NCI-H2081 treated with DMSO at 0.1 percent for 48 hours (cell line): ENCODE results near the gene ZNF282.
"Not testable (repeated sequence)": the region's sequence is repeated elsewhere in the genome, so short reads cannot be mapped to it uniquely, and the experiment has no call there.

ENCODE experiments used
- DNase-seq: peaks from one replicate; lab custom pipeline; 2025; lab: John Stamatoyannopoulos, UW

Gene ZNF282

DNA sequence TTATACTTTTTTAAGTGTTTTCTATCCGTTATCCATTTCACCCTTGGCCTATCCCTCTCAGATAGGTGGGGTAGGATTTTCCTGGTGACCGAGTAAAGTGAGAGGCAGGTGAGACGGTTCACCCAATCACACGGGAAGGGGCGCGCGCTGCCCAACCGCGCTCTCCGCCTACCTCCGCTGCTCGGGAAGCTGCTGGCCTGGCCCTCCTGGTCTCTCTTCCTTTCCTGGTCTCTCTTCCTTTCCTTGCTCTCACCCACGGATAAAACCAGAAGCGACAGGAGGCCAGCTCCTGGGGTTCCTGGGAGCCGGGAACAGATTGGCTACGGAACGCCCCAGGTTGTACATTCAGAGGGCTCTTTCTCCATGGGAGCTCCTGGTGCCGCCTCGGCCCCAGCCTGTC, 29.8 kb downstream of the ZNF282 start:
- no peak for DNase-seq

DNA sequence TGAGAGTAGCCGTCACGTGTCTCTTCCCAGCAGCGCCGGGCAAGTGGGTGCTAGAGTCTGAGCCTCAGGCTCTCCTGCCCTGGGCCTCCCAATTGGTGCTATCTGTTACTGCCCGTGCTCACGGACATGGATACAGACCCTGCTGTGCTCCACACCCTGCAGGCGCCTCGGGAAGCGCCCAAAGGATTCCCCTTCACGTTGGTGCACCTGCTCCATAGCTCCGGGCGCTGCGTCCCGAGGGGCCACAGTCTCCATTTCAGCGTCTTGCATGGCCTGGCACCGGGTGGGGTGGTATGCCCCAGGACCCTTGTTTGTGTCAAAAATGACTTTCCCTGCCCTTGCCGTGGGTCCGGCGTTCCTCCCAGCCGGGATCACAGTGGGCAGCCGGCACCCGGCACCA, 30.3 kb downstream of the ZNF282 start:
- no peak for DNase-seq

DNA sequence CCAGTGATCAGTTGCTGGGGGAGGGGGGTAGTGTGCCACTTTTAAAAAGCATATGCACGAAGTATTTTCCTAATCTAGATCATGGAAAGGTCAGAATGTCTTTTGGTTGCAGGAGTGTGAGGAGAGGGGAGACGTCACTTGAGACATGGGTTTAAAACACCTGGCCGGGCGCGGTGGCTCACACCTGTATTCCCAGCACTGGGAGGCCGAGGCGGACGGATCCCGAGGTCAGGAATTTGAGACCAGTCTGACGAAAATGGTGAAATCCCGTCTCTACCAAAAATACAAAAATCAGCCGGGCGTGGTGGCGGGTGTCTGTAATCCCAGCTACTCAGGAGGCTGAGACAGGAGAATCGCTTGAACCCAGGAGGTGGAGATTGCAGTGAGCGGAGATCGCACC, 31.0 kb downstream of the ZNF282 start:
- DNase-seq, result not testable (repeated sequence)

DNA sequence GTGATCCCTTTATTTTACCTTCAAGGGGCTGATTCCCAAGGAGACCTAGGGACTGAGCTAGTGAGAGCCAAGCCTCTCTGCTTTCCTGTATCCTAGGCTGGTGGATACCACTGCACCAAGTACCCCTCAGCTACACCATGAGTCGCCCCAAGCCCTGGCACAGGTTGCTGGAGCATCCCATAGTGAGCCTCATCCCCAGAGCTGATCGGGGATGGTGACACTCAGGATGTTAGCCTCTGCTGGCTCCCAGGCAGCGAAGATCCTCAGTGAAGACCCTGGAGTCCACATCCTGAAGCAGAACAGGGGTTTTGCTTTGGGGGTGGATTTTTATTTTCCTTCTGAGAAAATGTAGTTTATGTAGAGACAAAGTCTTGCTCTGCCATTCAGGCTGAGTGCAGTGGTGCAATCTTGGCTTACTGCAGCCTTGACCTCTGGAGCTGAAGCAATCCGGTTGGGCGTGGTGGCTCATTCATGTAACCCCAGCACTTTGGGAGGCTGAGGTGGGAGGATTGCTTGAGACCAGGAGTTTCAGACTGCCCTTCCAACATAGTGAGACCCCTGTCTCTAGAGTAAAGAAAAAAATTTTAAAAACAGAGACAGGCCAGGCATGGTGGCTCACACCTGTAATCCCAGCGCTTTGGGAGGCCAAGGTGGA, 31.6 kb downstream of the ZNF282 start:
- DNase-seq, result no peak

DNA sequence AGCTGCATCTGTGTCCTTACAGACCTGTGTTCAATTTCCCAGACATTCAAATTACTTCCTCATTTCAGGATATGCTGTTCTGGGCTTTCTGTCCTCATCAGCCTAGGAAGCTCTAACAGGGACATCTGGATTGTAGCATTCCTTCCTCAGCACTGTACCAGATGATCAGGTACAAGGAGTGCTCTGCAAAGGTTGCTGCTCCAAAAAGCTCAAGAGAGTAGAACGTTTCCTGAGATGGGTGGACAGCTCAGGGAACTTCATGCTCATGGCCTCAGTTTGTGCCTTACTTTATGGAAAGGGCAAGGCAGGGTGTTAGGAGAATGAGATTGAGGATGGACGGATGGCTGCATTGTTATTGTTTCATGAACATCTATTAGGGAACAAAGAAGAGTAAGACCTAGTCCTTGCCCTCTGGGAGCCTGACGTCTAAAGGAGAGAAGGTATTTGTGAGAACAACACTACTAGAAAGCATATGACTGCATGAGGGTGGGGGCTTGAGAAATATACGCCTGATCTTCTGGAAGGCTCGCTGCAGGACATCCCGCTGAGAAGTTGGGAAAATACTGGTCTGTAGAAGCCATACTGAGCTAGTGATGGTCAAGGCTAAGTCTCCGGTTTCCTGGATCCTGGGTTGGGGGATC, 33.6 kb downstream of the ZNF282 start:
- DNase-seq, result no peak

DNA sequence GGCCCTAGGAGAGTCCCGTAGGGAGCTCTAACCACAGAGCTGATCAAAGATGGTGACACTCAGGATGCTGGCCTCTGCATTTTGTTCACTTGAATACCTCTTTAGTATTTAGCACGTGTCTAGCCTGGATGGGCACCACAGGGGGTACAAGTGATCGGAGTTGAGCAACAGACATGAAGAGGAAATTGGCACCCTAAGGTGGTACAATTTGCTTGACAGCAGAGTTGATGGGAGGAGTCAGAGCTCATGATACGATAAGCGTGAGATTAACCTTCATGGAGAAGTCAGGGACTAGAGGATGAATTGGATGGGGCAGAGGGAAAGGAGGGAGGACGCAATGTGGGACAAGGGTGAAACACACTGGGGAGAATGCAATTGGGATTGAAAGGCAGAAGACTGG, 34.2 kb downstream of the ZNF282 start:
- no peak for DNase-seq

DNA sequence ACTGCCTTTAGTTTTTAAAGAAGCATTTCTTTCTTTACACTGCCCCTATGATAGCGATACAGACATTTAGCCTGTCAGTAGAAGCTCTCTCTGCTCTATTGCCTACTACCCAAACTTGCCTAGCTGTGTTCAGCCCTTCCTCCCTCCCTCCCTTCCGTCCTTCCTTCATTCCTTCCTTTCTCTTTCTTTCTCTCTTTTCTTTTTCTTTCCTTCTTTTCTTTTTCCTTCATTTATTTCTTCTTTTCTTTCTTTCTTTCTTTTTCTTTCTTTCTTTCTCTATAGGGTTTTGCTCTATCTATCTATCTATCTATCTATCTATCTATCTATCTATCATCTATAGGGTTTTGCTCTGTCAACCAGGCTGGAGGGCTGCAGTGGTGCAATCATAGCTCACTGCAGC, 37.0 kb downstream of the ZNF282 start:
- no peak for DNase-seq

DNA sequence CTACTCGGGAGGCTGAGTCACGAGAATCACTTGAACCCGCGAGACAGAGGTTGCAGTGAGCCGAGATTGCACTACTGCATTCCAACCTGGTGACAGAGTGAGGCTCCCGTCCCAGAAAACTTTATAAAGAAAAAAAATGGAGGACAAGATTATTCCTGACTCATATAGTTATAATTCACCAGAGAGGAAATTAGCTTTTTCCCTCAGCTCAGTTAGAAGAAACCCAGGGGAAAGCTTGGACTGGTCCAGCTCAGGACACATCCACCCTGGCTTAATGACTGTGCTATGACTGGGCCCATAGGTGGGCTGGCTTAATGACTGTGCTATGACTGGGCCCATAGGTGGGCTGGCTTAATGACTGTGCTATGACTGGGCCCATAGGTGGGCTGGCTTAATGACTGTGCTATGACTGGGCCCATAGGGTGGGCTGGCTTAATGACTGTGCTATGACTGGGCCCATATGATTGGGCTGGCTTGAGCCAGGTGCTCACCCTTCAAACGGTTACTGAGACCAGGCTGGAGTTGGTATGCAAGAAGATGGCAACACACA, 38.4 kb downstream of the ZNF282 start:
- not testable (repeated sequence) for DNase-seq

DNA sequence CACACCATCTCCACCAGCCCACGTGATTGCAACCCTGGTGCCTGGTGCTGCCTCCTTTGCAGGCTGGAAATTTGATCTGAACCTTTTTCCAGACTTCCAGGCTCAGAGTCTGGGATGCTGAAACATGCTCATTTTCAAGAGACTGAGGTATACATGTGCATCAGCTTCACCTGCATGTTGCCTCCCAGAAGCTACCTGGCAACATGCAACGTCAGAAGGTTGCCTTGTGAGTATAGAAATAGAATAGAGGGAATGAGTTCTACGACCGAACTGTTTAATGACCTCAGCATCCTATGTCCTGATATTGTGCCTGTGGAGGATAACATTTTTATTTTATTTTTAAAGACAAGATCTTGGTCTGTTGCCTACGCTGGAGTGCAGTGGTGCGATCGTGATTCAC, 42.2 kb downstream of the ZNF282 start:
- no peak for DNase-seq

DNA sequence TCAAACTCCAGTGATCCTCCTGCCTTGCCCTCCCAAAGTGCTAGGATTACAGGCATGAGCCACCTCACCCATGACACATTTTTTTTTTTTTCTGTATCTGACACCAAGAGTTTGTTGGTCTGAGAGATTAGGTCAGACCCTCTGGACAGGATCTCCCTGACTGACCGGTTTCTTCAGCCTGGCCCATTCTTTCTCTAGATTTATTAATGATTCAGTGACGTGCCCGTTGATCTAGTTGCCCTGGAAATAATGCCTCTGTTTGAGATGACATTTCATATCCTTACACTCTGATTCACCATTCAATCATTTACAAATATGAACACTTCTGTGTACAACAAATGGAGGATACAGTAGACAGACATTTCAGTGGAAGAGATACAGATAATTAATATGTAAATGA, 42.7 kb downstream of the ZNF282 start:
- DNase-seq, result no peak

DNA sequence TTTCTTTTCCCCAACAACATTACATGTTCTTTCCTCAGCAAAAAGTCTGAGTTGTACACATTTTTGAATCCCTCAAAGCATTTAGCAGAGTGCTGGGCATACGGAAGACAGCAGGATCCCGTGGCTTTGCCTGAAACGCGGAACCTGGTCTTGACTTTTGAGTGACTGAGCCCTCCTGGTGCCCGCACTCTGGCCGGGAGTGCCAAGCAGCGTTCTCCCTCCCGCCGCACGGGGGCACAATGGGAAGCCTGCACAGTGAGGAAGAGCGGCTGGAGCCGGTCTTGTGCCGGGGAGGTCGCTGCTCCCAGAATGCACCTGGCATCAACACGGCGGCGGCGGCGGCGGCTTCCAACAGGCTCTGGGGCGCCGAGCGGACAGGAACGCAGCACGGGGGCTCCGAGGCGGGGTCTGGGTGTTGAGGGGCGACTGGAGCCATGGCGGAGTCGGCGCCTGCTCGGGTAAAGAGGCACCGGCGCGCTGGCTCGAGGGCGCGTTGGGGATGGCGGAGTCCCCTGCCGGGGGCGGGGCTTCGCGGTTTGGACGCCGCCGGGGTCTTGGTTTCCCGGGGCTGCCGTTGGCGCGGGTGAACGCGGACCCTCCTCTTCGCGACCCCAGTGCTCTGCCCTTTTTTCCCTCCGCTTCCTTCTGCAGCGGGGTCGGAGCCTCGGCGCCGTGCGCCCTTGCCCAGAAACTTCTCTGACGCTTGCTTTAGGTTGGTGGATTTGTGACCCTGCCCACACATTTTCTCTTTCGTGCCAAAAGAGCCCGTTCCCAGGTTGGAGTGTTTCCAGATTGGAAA, 44.2 kb downstream of the ZNF282 start, which contains the start of gene ZNF212:
Gene ZNF212, plus strand, starts transcription at position 307 of the 799 bp plus-strand sequence. Its CDS starts 128 bp downstream, at position 435.
- DNase-seq, result peak; percentile 47

DNA sequence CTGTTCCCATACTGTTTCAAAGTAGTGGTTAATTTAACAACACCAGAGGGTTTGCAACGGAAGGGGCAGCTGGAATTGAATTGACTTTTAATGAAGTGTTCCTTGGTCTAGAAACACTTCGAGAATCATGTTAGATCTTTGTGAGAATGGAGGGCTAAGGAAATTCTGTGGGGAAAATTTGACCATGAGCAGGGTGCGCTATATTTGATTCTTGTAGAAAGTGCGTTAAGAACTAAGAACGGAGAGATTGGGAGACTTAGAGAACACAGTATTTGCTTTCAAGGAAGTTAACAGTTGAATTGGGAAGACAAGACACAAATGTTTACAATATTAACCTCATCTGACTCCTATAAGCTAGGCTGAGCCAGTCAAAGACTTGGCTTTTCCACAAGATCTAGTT, 45.3 kb downstream of the ZNF282 start:
- no peak for DNase-seq

DNA sequence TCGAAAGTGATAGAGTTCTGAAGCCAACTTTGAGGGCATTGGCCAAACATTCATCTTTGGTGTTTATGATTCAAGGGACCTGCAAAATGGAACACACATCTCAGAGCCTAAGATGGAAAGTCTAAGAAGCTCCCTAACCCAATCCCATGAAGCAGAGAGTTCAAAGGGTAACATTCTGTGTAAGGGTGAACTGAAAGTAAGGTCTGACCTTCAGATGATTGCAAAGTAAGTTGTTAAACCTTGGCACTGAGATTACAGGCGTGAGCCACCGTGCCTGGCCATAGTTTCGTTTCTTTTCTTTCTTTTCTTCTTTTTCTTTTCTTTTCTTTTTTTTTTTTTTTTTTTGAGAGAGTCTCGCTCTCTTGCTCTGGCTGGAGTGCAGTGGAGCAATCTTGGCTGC, 46.4 kb downstream of the ZNF282 start:
- DNase-seq, result no peak

DNA sequence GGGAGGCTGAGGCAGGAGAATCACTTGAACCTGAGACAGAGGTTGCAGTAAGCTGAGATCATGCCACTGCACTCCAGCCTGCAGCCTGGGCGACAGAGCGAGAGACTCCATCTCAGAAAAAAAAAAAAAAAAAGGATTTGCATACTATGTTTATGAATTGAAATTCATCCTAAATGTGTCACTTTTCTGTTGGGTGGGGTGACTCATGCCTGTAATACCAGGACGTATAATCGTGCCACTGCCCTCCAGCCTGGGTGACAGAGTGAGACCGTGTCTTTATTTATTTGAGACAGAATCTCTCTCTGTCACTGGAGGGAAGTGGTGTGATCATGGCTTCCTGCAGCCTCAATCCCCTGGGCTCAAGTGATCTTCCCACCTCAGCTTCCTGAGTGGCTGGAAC, 49.9 kb downstream of the ZNF282 start:
- DNase-seq, result no peak

DNA sequence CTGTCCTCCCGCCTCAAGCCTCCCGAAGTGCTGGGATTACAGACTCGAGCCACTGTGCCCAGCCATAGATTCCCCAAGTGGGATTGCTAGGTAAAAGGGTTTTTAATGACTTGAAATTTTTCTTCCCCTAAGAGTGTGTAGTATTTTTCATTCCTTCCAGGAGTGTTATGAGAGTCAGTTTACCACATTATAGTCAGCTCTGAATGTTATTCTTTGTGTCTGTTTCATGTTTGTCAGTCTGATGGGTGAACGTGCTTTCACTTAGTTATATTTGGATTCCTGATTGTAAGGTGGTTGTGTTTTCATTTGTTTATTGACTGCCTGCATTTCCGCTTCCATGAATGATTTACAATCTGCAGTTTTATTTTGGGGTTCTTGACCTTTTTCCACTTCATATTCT, 50.4 kb downstream of the ZNF282 start:
- DNase-seq, result no peak

DNA sequence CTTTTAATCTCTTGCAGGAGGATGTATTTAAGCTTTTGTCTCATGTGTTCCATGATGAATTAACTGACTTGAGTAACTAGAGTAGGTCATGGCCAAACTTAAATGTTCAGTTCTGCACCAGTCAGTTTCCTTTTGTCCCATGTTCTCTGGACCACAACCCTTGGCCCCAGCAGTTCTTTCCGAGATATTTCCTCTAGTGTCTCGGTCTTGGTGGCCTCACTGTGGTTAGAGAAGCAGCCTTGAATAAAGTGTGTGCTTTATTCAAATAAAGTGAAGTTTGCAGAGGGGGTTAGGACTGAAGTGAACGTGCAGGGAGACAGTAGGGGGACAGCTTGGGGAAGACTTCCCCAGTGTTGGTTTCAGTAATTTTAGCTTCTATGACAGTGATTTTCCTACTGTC, 53.4 kb downstream of the ZNF282 start:
- DNase-seq, result no peak

DNA sequence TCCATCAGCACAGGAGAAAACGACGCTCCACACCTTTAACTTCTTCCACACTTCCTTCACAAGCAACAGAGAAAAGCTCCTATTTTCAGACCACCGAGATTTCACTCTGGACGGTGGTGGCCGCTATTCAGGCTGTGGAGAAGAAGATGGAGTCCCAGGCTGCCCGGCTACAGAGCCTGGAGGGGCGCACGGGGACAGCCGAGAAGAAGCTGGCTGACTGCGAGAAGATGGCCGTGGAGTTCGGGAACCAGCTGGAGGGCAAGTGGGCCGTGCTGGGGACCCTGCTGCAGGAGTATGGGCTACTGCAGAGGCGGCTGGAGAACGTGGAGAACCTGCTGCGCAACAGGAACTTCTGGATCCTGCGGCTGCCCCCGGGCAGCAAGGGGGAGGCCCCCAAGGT, 54.8 kb downstream of the ZNF282 start:
- DNase-seq, result not testable (repeated sequence)

DNA sequence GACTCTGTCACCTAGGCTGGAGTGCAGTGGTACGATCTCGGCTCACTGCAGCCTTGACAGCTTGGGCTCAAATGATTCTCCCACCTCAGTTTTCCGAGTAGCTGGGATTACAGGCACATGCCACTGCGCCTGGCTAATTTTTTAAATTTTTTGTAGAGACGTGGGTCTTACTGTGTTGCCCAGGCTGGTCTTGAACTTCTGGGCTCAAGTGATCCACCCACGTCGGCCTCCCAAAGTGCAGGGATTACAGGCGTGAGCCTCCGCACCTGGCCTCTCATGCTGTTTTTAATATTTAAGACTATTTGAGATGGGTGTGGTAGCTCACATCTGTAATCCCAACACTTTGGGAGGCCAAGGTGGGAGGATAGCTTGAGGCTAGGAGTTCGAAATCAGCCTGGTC, 56.2 kb downstream of the ZNF282 start:
- not testable (repeated sequence) for DNase-seq

DNA sequence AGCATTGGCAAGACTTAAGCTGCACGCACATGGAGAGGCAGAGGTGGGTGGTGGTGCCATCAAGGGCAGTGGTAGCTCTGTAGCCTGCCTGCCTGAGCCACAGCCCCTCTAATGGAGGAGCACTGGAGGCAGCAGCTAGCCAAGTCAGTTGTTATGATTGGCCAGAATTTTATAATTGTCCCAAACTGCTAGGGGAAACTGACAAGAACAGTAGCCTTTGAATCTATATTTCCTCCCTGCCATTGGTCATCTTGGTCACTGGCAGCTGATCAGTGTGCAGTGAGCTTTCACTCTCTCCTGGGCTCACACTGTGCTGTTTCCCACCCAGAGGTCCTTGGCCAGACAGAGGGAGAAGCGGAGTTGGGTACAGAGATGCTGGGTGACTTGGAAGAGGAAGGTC, 57.0 kb downstream of the ZNF282 start:
- DNase-seq, result no peak

DNA sequence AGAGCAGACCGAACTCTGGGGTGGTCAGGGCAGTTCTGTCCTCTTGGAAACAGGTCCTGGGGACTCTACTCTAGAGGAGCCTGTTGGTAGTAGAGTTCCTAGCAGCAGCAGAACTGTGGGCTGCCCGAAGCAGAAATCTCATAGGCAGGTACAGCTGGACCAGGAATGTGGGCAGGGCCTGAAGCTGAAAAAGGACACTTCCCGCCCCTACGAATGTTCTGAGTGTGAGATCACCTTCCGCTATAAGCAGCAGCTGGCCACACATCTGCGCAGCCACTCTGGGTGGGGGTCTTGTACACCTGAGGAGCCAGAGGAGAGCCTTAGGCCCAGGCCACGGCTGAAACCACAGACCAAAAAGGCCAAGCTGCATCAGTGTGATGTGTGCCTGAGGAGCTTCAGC, 58.3 kb downstream of the ZNF282 start:
- DNase-seq, result no peak

DNA sequence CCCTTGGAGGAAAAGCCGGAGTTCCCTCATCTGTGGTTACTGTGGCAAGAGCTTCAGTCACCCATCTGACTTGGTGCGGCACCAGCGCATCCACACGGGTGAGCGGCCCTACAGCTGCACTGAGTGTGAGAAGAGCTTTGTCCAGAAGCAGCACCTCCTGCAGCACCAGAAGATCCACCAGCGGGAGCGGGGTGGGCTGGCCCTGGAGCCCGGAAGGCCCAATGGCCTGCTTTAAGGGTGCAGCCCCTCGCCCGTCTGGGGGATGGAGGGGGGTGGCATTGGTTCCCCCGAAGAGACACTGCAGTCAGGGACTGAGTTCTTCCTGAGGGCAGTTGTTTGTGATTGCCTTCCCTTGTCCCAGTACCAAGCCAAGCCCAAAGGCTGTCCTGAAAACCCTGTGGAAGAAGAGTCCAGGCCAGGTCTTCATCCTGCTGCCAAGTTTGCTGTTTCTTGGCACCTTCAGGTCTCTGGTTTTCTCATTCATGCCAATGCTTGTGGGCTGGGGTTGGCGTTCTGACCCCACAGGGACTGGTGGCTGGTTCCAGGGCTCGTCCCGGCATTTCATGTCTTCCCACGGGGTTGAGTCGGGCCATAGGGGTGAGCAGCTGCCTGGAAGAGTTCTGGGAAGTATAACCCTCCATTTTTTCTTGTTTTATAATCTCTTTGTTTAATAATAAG, 59.0 kb downstream of the ZNF282 start:
- no peak for DNase-seq

DNA sequence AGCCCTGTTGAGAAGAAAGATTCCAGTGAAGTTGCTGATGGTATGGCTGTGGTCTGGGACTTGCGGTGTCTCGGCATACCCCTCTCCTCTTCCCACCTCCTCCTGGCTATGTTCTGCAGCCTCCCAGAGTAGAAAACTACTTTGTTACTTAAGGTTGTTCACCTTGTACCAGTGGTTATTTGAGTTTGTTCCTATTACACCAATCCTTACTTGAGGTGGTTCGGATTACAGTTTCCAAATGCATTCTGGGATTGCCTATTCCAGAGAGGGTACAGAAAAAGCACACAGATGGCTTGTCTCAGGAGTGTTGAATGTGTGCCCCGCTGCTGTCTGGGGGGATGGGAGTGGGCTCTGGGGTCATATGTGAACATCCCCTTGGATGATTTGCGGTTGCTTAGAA, 59.8 kb downstream of the ZNF282 start:
- DNase-seq, result no peak
